Peyer's patch (tissue), 4 donors: Measurements from ENCODE around the gene AARS2.
"Not testable (repeated sequence)": the region's sequence is repeated elsewhere in the genome, so short reads cannot be mapped to it uniquely, and the experiment has no call there.

Experiments used
- CTCF ChIP-seq, 6 experiments: fragments of 450-650 bp in 4 of 6; fragments of 200-600 bp in 2 of 6; sonication (generic) in 1 of 6; IDR thresholded peaks; one replicate each; pipeline ENCODE4 v1.5.1; 2017 to 2019; ENCODE audit warnings: antibody characterized with exemption in 6 of 6, mild to moderate bottlenecking in 3 of 6, moderate library complexity in 1 of 6
- POLR2A ChIP-seq, 2 donors: fragments of 450-650 bp; IDR thresholded peaks; one replicate each; pipeline ENCODE4 v1.5.1; 2017; ENCODE audit warnings: antibody characterized with exemption in 2 of 2, mild to moderate bottlenecking in 2 of 2, moderate library complexity in 2 of 2

DNA sequence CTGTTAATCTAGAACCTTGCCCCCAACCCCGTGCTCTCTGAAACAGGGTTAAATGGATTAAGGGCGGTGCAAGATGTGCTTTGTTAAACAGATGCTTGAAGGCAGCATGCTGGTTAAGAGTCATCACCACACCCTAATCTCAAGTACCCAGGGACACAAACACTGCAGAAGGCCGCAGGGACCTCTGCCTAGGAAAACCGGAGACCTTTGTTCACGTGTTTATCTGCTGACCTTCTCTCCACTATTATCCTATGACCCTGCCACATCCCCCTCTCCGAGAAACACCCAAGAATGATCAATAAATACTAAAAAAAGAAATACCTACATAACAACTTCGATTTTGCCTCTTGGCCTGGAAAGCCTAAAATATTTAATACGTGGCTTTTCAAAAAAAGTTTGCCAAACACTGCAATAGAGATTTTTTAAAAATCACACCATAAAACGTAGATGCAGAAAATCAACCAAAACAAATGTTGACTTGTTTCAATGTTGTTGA is 4.0 kb upstream of the AARS2 start:
- not testable (repeated sequence) for TF ChIP-seq POLR2A, CTCF (IDR thresholded peaks at IDR 0.05)
